HCT116 (cell line): ENCODE measurements around the gene NKX2-1. TPM values are rescaled to one million over a fixed set of nuclear protein-coding genes. Genes with fewer than 3 reads are reported as not detected.

Source experiments
- ATAC-seq: fragments of 200-7000 bp; cut with Tn5 transposase; 2 replicates; pipeline ENCODE4 v1.9.1; 2020; ENCODE audit warnings: mild to moderate bottlenecking, moderate library complexity
- BruUV-seq: library from RNA; stranded (reverse); fragments of 400-500 nt; replicated peaks from 2 replicates; lab custom pipeline; 2021; lab: Mats Ljungman, UMichigan
- CTCF ChIA-PET: fragments of 300-600 bp; sonication (Branson Sonifier 250); formaldehyde crosslinking; loops from one replicate; lab custom pipeline; 2021; ENCODE audit warnings: antibody characterized with exemption; lab: Charles Lee
- POLR2A ChIA-PET: fragments of 300-600, 350-600 bp; sonication (Branson Sonifier 250); formaldehyde crosslinking; loops from one replicate; lab custom pipeline; 2021; ENCODE audit warnings: antibody characterized with exemption; lab: Charles Lee
- RAD21 ChIA-PET, 2 experiments: fragments of 300-600 bp; sonication (Branson Sonifier 250); formaldehyde crosslinking; loops; one replicate each; lab custom pipeline; 2023; ENCODE audit warnings: low total read pairs in 2 of 2; ENCODE audit not compliant: uncharacterized antibody in 2 of 2, unreplicated experiment in 2 of 2, low non-redundant PET in 1 of 2; lab: Charles Lee
- DNase-seq: peaks from one replicate; pipeline ENCODE4 v3.0.0-alpha.2; 2010; ENCODE audit warnings: low read depth, low spot score
- H2AFZ ChIP-seq: fragments of 200-600 bp; shearing (Covaris generic), sonication (generic); 2 replicates; pipeline ENCODE4 v1.6.1; 2017; ENCODE audit warnings: low read depth, mixed run types, mixed read lengths, antibody characterized with exemption, low read length; ENCODE audit not compliant: poor library complexity, severe bottlenecking
- H3K27ac ChIP-seq: 2 replicates; pipeline ENCODE4 v1.5.1; 2012; ENCODE audit warnings: low read depth, low read length
- H3K27me3 ChIP-seq: fragments of 200-600 bp; sonication (generic); 2 replicates; pipeline ENCODE4 v1.6.1; 2016; ENCODE audit warnings: mixed run types, low read length, mixed read lengths; ENCODE audit not compliant: insufficient read depth
- H3K36me3 ChIP-seq, 2 experiments: fragments of 200-500 bp in 1 of 2; fragments of 200-600 bp in 1 of 2; sonication (Bioruptor generic) in 1 of 2; sonication (generic) in 1 of 2; 2 replicates each; pipeline versions ENCODE4 v1.5.1 to v1.6.1; 2014 to 2016; ENCODE audit warnings: low read length in 2 of 2, inconsistent platforms in 1 of 2, mixed read lengths in 1 of 2, mixed run types in 1 of 2; ENCODE audit not compliant: insufficient read depth in 2 of 2, control insufficient read depth in 1 of 2
- H3K4me1 ChIP-seq, 2 experiments: fragments of 200-600 bp in 1 of 2; sonication (generic) in 1 of 2; 2 replicates each; pipeline versions ENCODE4 v1.5.1 to v1.6.1; 2012 to 2017; ENCODE audit warnings: low read length in 2 of 2, inconsistent platforms in 1 of 2, mild to moderate bottlenecking in 1 of 2, mixed read lengths in 1 of 2, mixed run types in 1 of 2, moderate library complexity in 1 of 2; ENCODE audit not compliant: insufficient read depth in 2 of 2, control insufficient read depth in 1 of 2
- H3K4me2 ChIP-seq: fragments of 200-600 bp; sonication (generic); 2 replicates; pipeline ENCODE4 v1.6.1; 2017; ENCODE audit warnings: mixed run types, low read length, mixed read lengths
- H3K4me3 ChIP-seq, 2 experiments: fragments of 200-600 bp in 1 of 2; sonication (generic) in 1 of 2; replicated peaks in 1 of 2; 2 replicates each; pipeline ENCODE4 v1.5.1; 2011 to 2016; ENCODE audit warnings: low read length in 2 of 2, control low read depth in 1 of 2, low read depth in 1 of 2, mild to moderate bottlenecking in 1 of 2, mixed read lengths in 1 of 2, mixed run types in 1 of 2
- H3K79me2 ChIP-seq: fragments of 200-600 bp; sonication (generic); 2 replicates; pipeline ENCODE4 v1.6.1; 2017; ENCODE audit warnings: mild to moderate bottlenecking, mixed run types, low read length, moderate library complexity, mixed read lengths; ENCODE audit not compliant: insufficient read depth
- H3K9ac ChIP-seq: fragments of 200-600 bp; sonication (generic); 2 replicates; pipeline ENCODE4 v1.6.1; 2016; ENCODE audit warnings: low read length, mixed read lengths
- H3K9me2 ChIP-seq: fragments of 200-600 bp; sonication (generic), shearing (Covaris generic); 2 replicates; pipeline ENCODE4 v1.6.1; 2017; ENCODE audit warnings: mixed run types, mild to moderate bottlenecking, moderate library complexity; ENCODE audit not compliant: insufficient read depth
- H3K9me3 ChIP-seq, 2 experiments: fragments of 200-500 bp in 1 of 2; fragments of 200-600 bp in 1 of 2; sonication (Bioruptor generic) in 1 of 2; sonication (generic) in 1 of 2; 2 replicates each; pipeline ENCODE4 v1.6.1; 2014 to 2017; ENCODE audit warnings: low read length in 2 of 2, mixed read lengths in 2 of 2, inconsistent platforms in 1 of 2, low read depth in 1 of 2, mild to moderate bottlenecking in 1 of 2, mixed run types in 1 of 2, moderate library complexity in 1 of 2; ENCODE audit not compliant: control insufficient read depth in 1 of 2, insufficient read depth in 1 of 2
- H4K20me1 ChIP-seq: fragments of 200-600 bp; sonication (generic), shearing (Covaris generic); 2 replicates; pipeline ENCODE4 v1.6.1; 2017; ENCODE audit warnings: mixed run types, mild to moderate bottlenecking, moderate library complexity; ENCODE audit not compliant: insufficient read depth
- CBX3 ChIP-seq: IDR thresholded peaks from 2 replicates; pipeline ENCODE4 v1.6.1; 2012; ENCODE audit warnings: low read depth
- CEBPB ChIP-seq: IDR thresholded peaks from 2 replicates; pipeline ENCODE4 v1.6.1; 2012; ENCODE audit warnings: low read depth
- EGR1 ChIP-seq: IDR thresholded peaks from 2 replicates; pipeline ENCODE4 v1.6.1; 2012; ENCODE audit warnings: low read depth
- EZH2 ChIP-seq: fragments of 200-600 bp; sonication (generic); IDR thresholded peaks from 2 replicates; pipeline ENCODE4 v1.6.1; 2017; ENCODE audit warnings: antibody characterized with exemption, mixed run types
- FOSL1 ChIP-seq: IDR thresholded peaks from 2 replicates; pipeline ENCODE4 v1.6.1; 2012; ENCODE audit warnings: low read depth
- JUND ChIP-seq: IDR thresholded peaks from 2 replicates; pipeline ENCODE4 v1.6.1; 2012
- RAD21 ChIP-seq: IDR thresholded peaks from 2 replicates; pipeline ENCODE4 v1.6.1; 2012; ENCODE audit warnings: low read depth, mild to moderate bottlenecking
- SIN3A ChIP-seq: IDR thresholded peaks from 2 replicates; pipeline ENCODE4 v1.6.1; 2012; ENCODE audit warnings: low read depth
- ZFX ChIP-seq: fragments of 450-650 bp; IDR thresholded peaks from 2 replicates; pipeline ENCODE4 v1.6.1; 2017
- ZNF274 ChIP-seq: fragments of 200-500 bp; sonication (Bioruptor generic); IDR thresholded peaks from 2 replicates; pipeline ENCODE4 v1.6.1; 2014; ENCODE audit warnings: mild to moderate bottlenecking, low read depth, low read length, inconsistent platforms
- intact Hi-C: fragments of 100-400 bp; cut with micrococcal nuclease; formaldehyde crosslinking; loops from 2 replicates; pipeline ENCODE4 v1.10.0; 2022
- total RNA-seq: library from RNA; stranded (reverse); gene quantifications from one replicate; pipeline ENCODE4 v1.2.1, GENCODE V29; 2021; ENCODE audit not compliant: unreplicated experiment
- TF ChIP-seq, protein P1 (sequence below): IDR thresholded peaks from 2 replicates; pipeline ENCODE4 v1.6.1; 2012; ENCODE audit warnings: low read depth
- TF ChIP-seq, protein P2 (sequence below): IDR thresholded peaks from 2 replicates; pipeline ENCODE4 v1.6.1; 2012
- TF ChIP-seq, protein P3 (sequence below): IDR thresholded peaks from 2 replicates; pipeline ENCODE4 v1.6.1; 2011; ENCODE audit warnings: mild to moderate bottlenecking, low read length, moderate library complexity; ENCODE audit not compliant: insufficient replicate concordance; ENCODE audit errors: extremely low read depth
- TF ChIP-seq, protein P4 (sequence below): IDR thresholded peaks from 2 replicates; pipeline ENCODE4 v1.6.1; 2012

NKX2-1 gene
- total RNA-seq, 1 experiment from 2014 or later, result 0.84 TPM

DNA sequence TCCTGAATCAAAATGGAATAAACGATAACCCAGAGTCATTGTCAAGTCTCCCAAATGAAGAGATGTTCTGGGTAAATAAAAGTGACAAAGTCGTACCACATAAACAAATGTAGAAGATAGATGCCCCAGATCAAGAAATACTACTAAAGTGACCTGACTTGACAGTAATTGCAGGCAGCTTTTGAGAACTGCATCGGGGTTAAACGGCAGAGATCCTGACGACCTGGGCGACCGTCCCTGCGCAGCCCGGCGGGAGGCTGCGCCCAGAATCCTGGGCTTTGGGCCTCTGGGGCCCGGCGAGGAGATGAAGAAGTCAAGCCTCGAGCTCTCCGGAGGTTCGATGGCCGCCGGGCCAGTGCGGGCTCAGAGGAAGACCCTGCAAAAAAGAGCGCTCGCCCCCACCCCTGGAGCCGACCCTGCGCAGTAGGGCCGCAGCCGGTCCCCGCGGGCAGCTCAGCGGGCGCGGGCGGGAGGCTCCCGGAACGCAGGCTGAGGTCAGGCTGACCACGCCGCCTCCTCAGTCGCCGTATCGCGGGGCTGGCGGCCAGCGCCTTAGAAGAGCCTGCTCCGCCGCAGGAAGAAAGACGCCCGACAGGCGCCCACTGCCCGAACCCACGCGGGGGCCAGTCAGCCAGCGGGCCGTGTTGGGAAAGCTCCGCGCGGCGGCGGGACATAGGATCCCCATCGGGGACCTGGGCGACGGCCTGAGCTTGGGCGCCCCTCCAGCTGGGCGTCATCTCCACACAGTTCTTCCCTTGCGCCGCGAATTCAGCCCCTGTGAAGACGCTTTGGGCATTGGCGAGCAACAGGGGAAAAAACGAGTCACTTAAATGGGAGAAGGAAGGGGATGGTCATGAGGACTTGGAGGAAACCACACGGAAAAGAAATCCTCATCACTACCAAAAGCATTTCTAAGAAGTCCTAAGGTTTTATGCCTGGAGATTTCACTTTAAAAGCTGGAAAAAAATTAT, 16.0 kb downstream of the NKX2-1 start:
- ChIA-PET POLR2A (no interaction called here), RAD21 (no interaction called here), CTCF (no interaction called here)
- ATAC-seq (no peak), DNase-seq (no peak)
- Histone ChIP-seq H3K4me3 (no peak overlapping the region), H3K9me2 (no peaks in the 10 kb centered on the region), H3K36me3 (no peaks in the 10 kb centered on the region), H3K79me2 (no peaks in the 10 kb centered on the region), H2AFZ (no peak overlapping the region), H3K4me2 (no peak overlapping the region), H3K9ac (no peak overlapping the region), H3K27me3 (peaks cover 47% of the 10 kb centered on the region), H3K4me1 (no peaks in the 10 kb centered on the region), H4K20me1 (no peaks in the 10 kb centered on the region), H3K27ac (no peak overlapping the region), H3K9me3 (no peaks in the 10 kb centered on the region)
- TF ChIP-seq SIN3A (no peak), EZH2 (no peak), RAD21 (no peak), CEBPB (no peak), ZNF274 (no peak), JUND (no peak), FOSL1 (no peak), EGR1 (no peak), CBX3 (no peak), ZFX (no peak)
- TF ChIP-seq, protein P1, sequence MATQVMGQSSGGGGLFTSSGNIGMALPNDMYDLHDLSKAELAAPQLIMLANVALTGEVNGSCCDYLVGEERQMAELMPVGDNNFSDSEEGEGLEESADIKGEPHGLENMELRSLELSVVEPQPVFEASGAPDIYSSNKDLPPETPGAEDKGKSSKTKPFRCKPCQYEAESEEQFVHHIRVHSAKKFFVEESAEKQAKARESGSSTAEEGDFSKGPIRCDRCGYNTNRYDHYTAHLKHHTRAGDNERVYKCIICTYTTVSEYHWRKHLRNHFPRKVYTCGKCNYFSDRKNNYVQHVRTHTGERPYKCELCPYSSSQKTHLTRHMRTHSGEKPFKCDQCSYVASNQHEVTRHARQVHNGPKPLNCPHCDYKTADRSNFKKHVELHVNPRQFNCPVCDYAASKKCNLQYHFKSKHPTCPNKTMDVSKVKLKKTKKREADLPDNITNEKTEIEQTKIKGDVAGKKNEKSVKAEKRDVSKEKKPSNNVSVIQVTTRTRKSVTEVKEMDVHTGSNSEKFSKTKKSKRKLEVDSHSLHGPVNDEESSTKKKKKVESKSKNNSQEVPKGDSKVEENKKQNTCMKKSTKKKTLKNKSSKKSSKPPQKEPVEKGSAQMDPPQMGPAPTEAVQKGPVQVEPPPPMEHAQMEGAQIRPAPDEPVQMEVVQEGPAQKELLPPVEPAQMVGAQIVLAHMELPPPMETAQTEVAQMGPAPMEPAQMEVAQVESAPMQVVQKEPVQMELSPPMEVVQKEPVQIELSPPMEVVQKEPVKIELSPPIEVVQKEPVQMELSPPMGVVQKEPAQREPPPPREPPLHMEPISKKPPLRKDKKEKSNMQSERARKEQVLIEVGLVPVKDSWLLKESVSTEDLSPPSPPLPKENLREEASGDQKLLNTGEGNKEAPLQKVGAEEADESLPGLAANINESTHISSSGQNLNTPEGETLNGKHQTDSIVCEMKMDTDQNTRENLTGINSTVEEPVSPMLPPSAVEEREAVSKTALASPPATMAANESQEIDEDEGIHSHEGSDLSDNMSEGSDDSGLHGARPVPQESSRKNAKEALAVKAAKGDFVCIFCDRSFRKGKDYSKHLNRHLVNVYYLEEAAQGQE, result no peak
- TF ChIP-seq, protein P2, sequence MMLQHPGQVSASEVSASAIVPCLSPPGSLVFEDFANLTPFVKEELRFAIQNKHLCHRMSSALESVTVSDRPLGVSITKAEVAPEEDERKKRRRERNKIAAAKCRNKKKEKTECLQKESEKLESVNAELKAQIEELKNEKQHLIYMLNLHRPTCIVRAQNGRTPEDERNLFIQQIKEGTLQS, result no peak
- TF ChIP-seq, protein P3, sequence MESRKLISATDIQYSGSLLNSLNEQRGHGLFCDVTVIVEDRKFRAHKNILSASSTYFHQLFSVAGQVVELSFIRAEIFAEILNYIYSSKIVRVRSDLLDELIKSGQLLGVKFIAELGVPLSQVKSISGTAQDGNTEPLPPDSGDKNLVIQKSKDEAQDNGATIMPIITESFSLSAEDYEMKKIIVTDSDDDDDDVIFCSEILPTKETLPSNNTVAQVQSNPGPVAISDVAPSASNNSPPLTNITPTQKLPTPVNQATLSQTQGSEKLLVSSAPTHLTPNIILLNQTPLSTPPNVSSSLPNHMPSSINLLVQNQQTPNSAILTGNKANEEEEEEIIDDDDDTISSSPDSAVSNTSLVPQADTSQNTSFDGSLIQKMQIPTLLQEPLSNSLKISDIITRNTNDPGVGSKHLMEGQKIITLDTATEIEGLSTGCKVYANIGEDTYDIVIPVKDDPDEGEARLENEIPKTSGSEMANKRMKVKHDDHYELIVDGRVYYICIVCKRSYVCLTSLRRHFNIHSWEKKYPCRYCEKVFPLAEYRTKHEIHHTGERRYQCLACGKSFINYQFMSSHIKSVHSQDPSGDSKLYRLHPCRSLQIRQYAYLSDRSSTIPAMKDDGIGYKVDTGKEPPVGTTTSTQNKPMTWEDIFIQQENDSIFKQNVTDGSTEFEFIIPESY, result no peak
- TF ChIP-seq, protein P4, sequence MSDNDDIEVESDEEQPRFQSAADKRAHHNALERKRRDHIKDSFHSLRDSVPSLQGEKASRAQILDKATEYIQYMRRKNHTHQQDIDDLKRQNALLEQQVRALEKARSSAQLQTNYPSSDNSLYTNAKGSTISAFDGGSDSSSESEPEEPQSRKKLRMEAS, result no peak
- intact Hi-C loops, result no loop called here
- BruUV-seq, result no TSS peak
